Measurements from ENCODE around the gene TRAF7.
A peak's percentile ranks its signal among the peaks of the same experiment; 100 is the strongest.

The TRAF7 gene

DNA sequence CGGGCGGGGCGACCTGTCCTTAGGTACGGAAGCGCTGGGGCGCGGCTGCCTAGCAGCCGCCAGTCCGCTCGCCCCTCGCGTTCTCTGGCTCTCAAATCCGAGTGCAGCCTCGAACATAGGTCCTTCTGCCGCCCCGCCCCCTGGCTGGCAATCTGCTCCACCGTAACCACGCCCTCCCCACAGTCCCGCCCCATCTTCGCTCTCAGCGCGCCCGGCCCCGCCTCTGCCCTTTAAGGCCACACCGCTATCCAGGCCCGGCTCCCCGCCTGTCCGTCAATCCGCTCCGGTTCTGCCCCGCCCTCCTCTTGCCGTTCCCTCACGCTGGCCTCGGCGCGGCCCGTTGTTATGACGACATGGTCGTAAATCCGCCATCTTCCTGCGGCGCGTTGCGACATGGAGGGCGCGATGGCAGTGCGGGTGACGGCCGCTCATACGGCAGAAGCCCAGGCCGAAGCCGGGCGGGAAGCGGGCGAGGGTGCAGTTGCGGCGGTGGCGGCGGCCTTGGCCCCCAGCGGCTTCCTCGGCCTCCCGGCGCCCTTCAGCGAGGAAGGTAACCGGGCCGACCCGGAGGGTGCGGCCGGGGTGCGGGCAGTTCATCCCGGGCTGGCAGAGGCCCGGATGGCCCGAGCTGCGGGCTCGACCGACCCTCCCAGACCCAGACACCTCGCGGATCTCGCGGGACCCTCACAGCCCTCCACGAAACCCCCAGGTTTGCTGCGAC lies 67.8 kb downstream of the TRAF7 start, which contains the start of gene E4F1:
Gene E4F1, plus strand, starts transcription at position 371 of the 721 bp plus-strand sequence. Its CDS starts 23 bp downstream, at position 394.
- DNase-seq (ENCODE audit: low spot score): peak; percentile 99

DNA sequence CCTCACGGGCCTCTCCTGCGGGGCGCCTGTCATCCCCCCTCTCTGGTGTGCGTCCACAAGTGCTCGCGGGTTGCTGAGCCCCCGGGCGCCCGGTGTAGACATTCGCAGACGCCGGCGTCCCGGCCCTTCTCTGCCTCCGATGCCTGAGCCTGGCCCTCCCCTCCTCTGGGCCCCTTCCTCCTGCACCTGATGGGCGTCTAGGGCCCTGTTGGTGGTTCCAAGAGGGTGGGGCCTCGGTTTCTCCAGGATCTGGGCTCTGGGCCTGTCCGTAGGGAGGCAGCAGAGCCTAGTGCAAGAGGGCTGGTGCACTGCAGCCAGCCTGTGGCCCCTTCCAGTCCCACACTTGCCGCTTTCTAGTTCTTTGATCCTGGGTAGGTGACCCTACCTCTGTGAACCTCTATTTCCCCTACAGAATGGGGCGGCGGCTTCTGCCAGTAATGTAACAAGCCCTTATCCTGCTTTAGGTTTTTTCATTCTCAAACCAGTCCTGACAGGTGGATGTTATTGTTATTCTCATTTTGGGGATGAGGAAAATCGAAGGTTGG lies 68.4 kb downstream of the TRAF7 start:
- DNase-seq (ENCODE audit: low spot score): peak; percentile 66

DNA sequence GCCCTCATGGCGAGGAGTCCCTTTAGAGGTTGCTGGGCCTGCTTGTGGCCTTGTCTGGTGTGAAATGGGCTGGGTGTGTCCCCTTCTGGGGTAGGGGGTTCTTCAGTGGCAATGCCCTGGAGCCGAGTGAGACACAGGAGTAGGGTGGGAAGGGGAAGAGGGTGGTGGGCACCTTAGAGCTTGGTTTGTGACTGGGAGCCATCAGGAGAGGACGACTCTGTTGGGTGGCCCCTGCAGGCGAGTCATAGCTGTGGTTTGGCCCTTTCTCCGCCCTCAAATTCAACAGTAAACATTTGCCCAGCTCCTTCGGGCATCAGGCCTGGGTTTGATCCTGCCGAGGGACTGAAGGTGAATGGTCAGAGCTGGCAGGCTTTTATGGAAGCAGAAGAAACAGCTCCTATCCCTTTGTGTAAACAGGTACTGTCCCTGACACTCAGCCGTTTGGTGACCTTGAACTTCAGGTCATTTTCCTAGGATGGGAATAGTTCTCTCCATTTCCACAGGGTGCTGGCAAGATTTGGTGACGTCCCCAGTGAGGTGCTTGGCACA lies 70.7 kb downstream of the TRAF7 start:
- DNase-seq (ENCODE audit: low spot score): no peak

DNA sequence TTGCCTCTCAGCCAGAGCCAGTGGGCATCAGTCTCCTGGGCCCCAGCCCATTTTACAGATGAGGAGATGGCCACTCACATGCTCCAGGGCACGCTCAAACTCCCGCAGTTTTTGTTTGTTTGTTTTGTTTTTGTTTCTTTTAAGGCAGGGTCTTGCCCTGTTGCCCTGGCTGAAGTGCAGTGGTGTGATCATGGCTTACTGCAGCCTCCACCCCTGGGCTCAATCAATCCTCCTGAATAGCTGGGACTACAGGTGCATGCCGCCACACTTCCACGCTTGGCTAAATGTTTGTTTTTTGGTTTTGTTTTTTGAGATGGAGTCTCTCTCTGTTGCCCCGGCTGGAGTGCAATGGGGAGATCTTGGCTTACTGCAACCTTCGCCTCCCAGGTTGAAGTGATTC lies 71.3 kb downstream of the TRAF7 start:
- no peak for DNase-seq (ENCODE audit: low spot score)

All from NAMALWA (cell line).